Measurements from ENCODE around the gene DNAJB9.

The DNAJB9 gene

GRCh38 chr7:108569381-108570145, at the start of gene DNAJB9, which contains the start of gene THAP5:
TSS of gene DNAJB9 (plus strand) at chr7:108569874. CDS start at chr7:108571727, 1,853 bp downstream.
TSS of gene THAP5 (minus strand) at chr7:108569706. CDS start at chr7:108569569, 137 bp downstream.
- Histone ChIP-seq H3K4me3 (ENCODE audit: low read length in 2 of 2) (peak within 1 kb of the TSS; percentile 88 to 90), H3K4me1 (ENCODE audit: control insufficient read depth, insufficient read depth, low read length) (peaks cover 5% of the 10 kb centered on the region), H3K27me3 (ENCODE audit: control insufficient read depth in 1 of 2, insufficient read depth in 2 of 2, low read length in 2 of 2) (no peaks in the 10 kb centered on the region), H3K27ac (ENCODE audit: low read length) (peak within 1 kb of the TSS; percentile 96), H3K9me3 (ENCODE audit: control insufficient read depth in 2 of 2, low read length in 2 of 2) (no peaks in the 10 kb centered on the region), H3K36me3 (ENCODE audit: control insufficient read depth in 2 of 2, insufficient read depth in 2 of 2, low read length in 2 of 2) (no peaks in the 10 kb centered on the region), H3K9ac (ENCODE audit: low read length in 2 of 2) (peak within 1 kb of the TSS; percentile 95 to 97)

- no peak overlapping the region for H3K27ac ChIP-seq (ENCODE audit: low read length)
- H3K9ac ChIP-seq (ENCODE audit: low read length in 2 of 2): no peak overlapping the region
Observed at GRCh38 chr7:108522780-108523179, 46.9 kb upstream of the DNAJB9 start.

DNA sequence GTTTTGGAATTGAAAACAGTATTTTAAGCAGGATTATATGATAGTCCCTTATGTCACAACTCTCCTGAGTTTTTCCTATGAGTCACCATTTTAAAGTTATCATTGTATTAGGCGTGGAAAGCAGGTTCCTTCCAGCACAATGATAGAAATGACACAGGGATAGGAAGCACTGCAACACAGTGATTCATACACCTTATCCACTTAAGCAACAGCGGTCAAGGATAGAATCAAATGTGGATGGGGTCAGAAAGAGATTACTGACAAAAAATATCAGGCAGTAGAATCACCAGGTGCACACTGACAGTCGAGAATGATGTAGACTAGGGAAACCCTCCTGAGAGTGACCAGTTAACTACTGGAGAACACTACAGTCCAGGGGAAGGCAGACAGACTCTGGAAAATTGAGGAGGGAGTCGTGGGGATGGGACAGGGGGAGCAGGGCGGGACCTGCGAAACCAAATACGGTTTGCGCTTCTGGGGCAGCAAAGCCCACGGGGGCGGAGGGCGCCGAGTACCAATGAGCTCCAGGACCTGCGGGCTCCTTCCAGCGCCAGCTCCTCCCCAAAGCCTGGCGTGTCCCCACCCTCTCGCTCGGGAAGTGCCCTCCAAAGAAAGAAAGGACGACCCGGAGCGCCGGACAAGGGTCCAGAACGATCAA, 44.2 kb upstream of the DNAJB9 start:
- H3K27ac ChIP-seq (ENCODE audit: low read length): peak overlapping the region; percentile 98
- H3K27me3 ChIP-seq (ENCODE audit: control insufficient read depth in 1 of 2, insufficient read depth in 2 of 2, low read length in 2 of 2): no peaks in the 10 kb centered on the region
- H3K36me3 ChIP-seq (ENCODE audit: control insufficient read depth in 2 of 2, insufficient read depth in 2 of 2, low read length in 2 of 2): no peaks in the 10 kb centered on the region
- peak overlapping the region; percentile 79 to 90 for H3K4me3 ChIP-seq (ENCODE audit: low read length in 2 of 2)
- H3K9ac ChIP-seq (ENCODE audit: low read length in 2 of 2): peak overlapping the region; percentile 89 to 92
- H3K4me1 ChIP-seq (ENCODE audit: control insufficient read depth, insufficient read depth, low read length): peaks cover 11% of the 10 kb centered on the region
- no peaks in the 10 kb centered on the region for H3K9me3 ChIP-seq (ENCODE audit: control insufficient read depth in 2 of 2, low read length in 2 of 2)

More at GRCh38 chr7:108522780-108523179, 46.9 kb upstream of the DNAJB9 start:
- H3K4me1 ChIP-seq (ENCODE audit: control insufficient read depth, insufficient read depth, low read length): peaks cover 11% of the 10 kb centered on the region
- no peak overlapping the region for H3K4me3 ChIP-seq (ENCODE audit: low read length in 2 of 2)
- no peaks in the 10 kb centered on the region for H3K9me3 ChIP-seq (ENCODE audit: control insufficient read depth in 2 of 2, low read length in 2 of 2)
- H3K36me3 ChIP-seq (ENCODE audit: control insufficient read depth in 2 of 2, insufficient read depth in 2 of 2, low read length in 2 of 2): peaks cover 5 to 9% of the 10 kb centered on the region in 2 donors
- H3K27me3 ChIP-seq (ENCODE audit: control insufficient read depth in 1 of 2, insufficient read depth in 2 of 2, low read length in 2 of 2): no peaks in the 10 kb centered on the region

DNA sequence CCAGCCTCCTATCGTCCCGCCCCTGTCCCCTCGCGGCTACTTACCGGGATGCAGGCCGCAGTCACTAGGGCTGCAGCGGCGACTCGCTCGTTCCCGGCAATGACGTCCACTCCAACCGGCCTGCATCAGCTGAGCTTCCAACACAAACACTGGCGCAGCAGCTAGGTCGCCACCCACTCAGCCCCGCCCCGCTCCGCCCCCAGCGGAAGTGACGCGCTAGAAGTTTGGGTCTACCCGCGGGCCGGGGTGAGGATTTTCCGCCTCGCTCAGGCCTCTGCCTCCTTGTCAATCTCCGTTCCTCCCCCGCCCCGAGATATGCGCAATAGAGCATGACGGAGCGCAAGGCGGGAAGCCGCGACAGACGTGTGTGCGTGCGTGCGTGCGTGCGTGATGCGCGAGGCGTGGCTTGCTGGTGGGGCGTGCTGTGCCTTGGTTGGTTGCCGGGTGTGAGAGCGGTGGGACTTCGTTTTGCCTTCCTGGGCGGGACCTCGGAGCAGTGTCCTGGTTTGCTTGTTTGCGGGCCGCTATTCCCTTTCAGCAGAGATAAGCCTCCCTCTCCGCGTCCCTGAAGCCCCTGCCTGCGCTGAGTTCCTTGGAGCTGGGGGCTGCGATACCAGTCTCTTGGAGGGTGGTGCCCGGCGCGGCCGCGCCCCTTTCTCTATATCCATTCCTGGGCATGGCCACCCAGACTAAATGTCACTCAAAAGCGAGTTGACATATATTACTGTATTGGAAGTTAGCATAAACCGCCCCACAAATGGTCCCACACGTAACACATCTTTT, 43.5 kb upstream of the DNAJB9 start, which contains the start of gene PNPLA8:
TSS of gene PNPLA8 (minus strand) at position 151 of the 783 bp plus-strand sequence. CDS start 10,644 bp downstream, outside the sequence.
- H3K9ac ChIP-seq (ENCODE audit: low read length in 2 of 2): peak within 1 kb of the TSS; percentile 96 to 97
- no peaks in the 10 kb centered on the region for H3K9me3 ChIP-seq (ENCODE audit: control insufficient read depth in 2 of 2, low read length in 2 of 2)
- H3K4me1 ChIP-seq (ENCODE audit: control insufficient read depth, insufficient read depth, low read length): peaks cover 11% of the 10 kb centered on the region
- no peaks in the 10 kb centered on the region for H3K27me3 ChIP-seq (ENCODE audit: control insufficient read depth in 1 of 2, insufficient read depth in 2 of 2, low read length in 2 of 2)
- no peaks in the 10 kb centered on the region for H3K36me3 ChIP-seq (ENCODE audit: control insufficient read depth in 2 of 2, insufficient read depth in 2 of 2, low read length in 2 of 2)
- H3K27ac ChIP-seq (ENCODE audit: low read length): peak within 1 kb of the TSS; percentile 98
- peak within 1 kb of the TSS; percentile 84 to 90 for H3K4me3 ChIP-seq (ENCODE audit: low read length in 2 of 2)

DNA sequence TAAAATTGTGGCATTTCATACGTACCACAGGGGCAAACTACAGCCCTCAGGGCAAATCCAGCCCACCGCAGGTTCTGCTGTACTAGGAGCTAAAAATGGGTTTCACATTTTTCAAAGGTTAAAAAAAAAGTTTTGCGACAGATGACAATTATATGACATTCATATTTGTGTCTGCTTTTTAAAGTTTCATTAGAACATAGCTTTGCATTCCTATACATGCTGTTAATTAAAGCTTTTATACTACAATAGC, 43.0 kb upstream of the DNAJB9 start:
- peak overlapping the region; percentile 96 to 97 for H3K9ac ChIP-seq (ENCODE audit: low read length in 2 of 2)
- peak overlapping the region; percentile 98 for H3K27ac ChIP-seq (ENCODE audit: low read length)
- H3K9me3 ChIP-seq (ENCODE audit: control insufficient read depth in 2 of 2, low read length in 2 of 2): no peaks in the 10 kb centered on the region
- peak overlapping the region; percentile 84 to 90 for H3K4me3 ChIP-seq (ENCODE audit: low read length in 2 of 2)
- H3K27me3 ChIP-seq (ENCODE audit: control insufficient read depth in 1 of 2, insufficient read depth in 2 of 2, low read length in 2 of 2): no peaks in the 10 kb centered on the region
- H3K4me1 ChIP-seq (ENCODE audit: control insufficient read depth, insufficient read depth, low read length): peaks cover 11% of the 10 kb centered on the region
- H3K36me3 ChIP-seq (ENCODE audit: control insufficient read depth in 2 of 2, insufficient read depth in 2 of 2, low read length in 2 of 2): no peaks in the 10 kb centered on the region

DNA sequence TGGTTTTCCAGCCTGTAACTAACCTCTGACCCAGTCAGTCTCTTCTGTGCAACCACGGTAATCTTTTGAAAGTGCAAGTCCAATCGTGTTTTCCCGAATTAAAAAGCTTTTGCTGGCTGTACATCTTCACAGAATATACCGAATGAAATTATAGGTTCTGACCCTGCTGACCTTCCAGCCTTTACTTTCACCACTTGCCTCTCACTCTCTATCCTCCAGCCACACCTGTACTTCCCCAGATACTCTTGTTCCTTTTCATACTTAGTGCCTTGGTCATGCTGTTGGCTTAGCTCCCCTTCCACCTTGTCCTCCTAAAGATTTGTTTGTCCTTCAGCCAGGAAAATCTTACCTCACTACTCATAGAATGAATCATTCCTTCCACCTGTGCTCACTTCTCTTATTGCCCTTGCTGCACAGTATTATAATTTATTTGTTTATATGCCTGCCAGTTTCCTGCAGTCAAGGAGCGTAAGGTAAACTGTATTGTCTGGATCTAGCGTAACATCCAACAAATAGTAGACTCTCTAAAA, 41.4 kb upstream of the DNAJB9 start:
- Histone ChIP-seq H3K9ac (ENCODE audit: low read length in 2 of 2) (no peak overlapping the region), H3K36me3 (ENCODE audit: control insufficient read depth in 2 of 2, insufficient read depth in 2 of 2, low read length in 2 of 2) (no peaks in the 10 kb centered on the region), H3K4me3 (ENCODE audit: low read length in 2 of 2) (no peak overlapping the region), H3K27me3 (ENCODE audit: control insufficient read depth in 1 of 2, insufficient read depth in 2 of 2, low read length in 2 of 2) (no peaks in the 10 kb centered on the region), H3K4me1 (ENCODE audit: control insufficient read depth, insufficient read depth, low read length) (peaks cover 11% of the 10 kb centered on the region), H3K9me3 (ENCODE audit: control insufficient read depth in 2 of 2, low read length in 2 of 2) (no peaks in the 10 kb centered on the region), H3K27ac (ENCODE audit: low read length) (no peak overlapping the region)

DNA sequence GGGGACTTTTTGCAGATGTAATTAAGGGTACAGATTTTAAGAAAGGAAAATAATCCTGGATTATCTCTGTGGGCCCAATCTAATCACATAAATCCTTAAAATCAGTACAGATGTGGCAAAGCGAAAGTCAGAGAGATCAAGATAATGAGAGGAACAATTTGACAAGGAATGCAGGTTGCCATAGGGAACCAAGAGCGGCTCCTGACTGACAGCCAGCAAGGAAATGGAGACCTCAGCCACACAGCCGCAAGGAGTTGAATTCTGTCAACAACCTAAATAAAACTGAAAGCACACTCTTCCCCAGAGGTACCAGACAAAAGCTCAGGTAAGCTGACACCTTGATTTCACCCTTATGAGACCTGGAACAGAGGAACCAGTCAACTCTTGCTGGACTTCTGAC, 40.3 kb upstream of the DNAJB9 start:
- H3K4me3 ChIP-seq (ENCODE audit: low read length in 2 of 2): no peak overlapping the region
- no peaks in the 10 kb centered on the region for H3K36me3 ChIP-seq (ENCODE audit: control insufficient read depth in 2 of 2, insufficient read depth in 2 of 2, low read length in 2 of 2)
- H3K27ac ChIP-seq (ENCODE audit: low read length): no peak overlapping the region

GRCh38 chr7:108533712-108534111, 36.0 kb upstream of the DNAJB9 start:
- Histone ChIP-seq H3K36me3 (ENCODE audit: control insufficient read depth in 2 of 2, insufficient read depth in 2 of 2, low read length in 2 of 2) (no peaks in the 10 kb centered on the region), H3K27ac (ENCODE audit: low read length) (no peak overlapping the region), H3K4me1 (ENCODE audit: control insufficient read depth, insufficient read depth, low read length) (no peaks in the 10 kb centered on the region), H3K4me3 (ENCODE audit: low read length in 2 of 2) (no peak overlapping the region), H3K9ac (ENCODE audit: low read length in 2 of 2) (no peak overlapping the region), H3K27me3 (ENCODE audit: control insufficient read depth in 1 of 2, insufficient read depth in 2 of 2, low read length in 2 of 2) (no peaks in the 10 kb centered on the region), H3K9me3 (ENCODE audit: control insufficient read depth in 2 of 2, low read length in 2 of 2) (no peaks in the 10 kb centered on the region)

More for the DNA sequence above, 40.3 kb upstream of the DNAJB9 start:
- H3K9me3 ChIP-seq (ENCODE audit: control insufficient read depth in 2 of 2, low read length in 2 of 2): no peaks in the 10 kb centered on the region
- no peak overlapping the region for H3K9ac ChIP-seq (ENCODE audit: low read length in 2 of 2)
- no peaks in the 10 kb centered on the region for H3K27me3 ChIP-seq (ENCODE audit: control insufficient read depth in 1 of 2, insufficient read depth in 2 of 2, low read length in 2 of 2)
- peaks cover 5% of the 10 kb centered on the region for H3K4me1 ChIP-seq (ENCODE audit: control insufficient read depth, insufficient read depth, low read length)

DNA sequence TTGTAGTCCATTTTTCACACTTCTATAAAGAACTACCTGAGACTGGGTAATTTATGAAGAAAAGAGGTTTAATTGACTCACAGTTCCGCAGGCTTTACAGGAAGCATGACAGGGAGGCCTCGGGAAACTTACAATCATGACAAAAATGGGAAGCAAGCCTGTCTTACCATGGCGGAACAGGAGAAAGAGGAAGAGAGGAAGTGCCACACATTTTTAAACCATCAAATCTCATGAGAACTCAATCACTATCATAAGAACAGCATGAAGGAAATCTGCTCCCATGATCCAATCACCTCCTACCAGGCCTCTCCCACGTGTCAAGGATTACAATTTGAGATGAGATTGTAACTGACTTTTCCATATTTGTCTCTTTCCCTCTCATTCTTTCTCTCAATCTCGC, 34.4 kb upstream of the DNAJB9 start:
- no peak overlapping the region for H3K4me3 ChIP-seq (ENCODE audit: low read length in 2 of 2)
- no peak overlapping the region for H3K27ac ChIP-seq (ENCODE audit: low read length)
- no peaks in the 10 kb centered on the region for H3K4me1 ChIP-seq (ENCODE audit: control insufficient read depth, insufficient read depth, low read length)
- no peak overlapping the region for H3K9ac ChIP-seq (ENCODE audit: low read length in 2 of 2)
- no peaks in the 10 kb centered on the region for H3K36me3 ChIP-seq (ENCODE audit: control insufficient read depth in 2 of 2, insufficient read depth in 2 of 2, low read length in 2 of 2)
- H3K9me3 ChIP-seq (ENCODE audit: control insufficient read depth in 2 of 2, low read length in 2 of 2): no peaks in the 10 kb centered on the region
- no peaks in the 10 kb centered on the region for H3K27me3 ChIP-seq (ENCODE audit: control insufficient read depth in 1 of 2, insufficient read depth in 2 of 2, low read length in 2 of 2)

DNA sequence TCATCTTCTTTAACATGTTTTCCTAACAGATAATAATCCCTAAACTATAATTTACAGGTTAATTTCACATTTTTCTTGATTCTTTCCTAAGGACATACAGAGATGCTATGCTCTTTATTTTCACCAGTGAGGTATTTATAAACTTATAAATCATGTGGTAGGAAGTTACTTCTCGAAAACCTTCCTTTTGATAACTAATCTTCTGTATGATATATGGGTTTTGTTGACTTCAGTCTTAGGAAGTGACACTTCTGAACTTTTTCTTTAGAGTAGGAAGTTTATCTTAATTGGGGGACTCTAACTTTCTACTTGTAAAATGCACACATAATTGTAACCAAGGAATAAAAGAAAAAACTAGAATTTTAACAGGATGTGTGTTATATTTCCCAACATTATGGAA, 33.9 kb upstream of the DNAJB9 start:
- no peak overlapping the region for H3K9ac ChIP-seq (ENCODE audit: low read length in 2 of 2)
- no peak overlapping the region for H3K27ac ChIP-seq (ENCODE audit: low read length)
- no peak overlapping the region for H3K4me3 ChIP-seq (ENCODE audit: low read length in 2 of 2)
- H3K9me3 ChIP-seq (ENCODE audit: control insufficient read depth in 2 of 2, low read length in 2 of 2): no peaks in the 10 kb centered on the region
- H3K36me3 ChIP-seq (ENCODE audit: control insufficient read depth in 2 of 2, insufficient read depth in 2 of 2, low read length in 2 of 2): no peaks in the 10 kb centered on the region
- H3K4me1 ChIP-seq (ENCODE audit: control insufficient read depth, insufficient read depth, low read length): no peaks in the 10 kb centered on the region
- no peaks in the 10 kb centered on the region for H3K27me3 ChIP-seq (ENCODE audit: control insufficient read depth in 1 of 2, insufficient read depth in 2 of 2, low read length in 2 of 2)
